ENCODE data around the gene SS18L1.

DNA sequence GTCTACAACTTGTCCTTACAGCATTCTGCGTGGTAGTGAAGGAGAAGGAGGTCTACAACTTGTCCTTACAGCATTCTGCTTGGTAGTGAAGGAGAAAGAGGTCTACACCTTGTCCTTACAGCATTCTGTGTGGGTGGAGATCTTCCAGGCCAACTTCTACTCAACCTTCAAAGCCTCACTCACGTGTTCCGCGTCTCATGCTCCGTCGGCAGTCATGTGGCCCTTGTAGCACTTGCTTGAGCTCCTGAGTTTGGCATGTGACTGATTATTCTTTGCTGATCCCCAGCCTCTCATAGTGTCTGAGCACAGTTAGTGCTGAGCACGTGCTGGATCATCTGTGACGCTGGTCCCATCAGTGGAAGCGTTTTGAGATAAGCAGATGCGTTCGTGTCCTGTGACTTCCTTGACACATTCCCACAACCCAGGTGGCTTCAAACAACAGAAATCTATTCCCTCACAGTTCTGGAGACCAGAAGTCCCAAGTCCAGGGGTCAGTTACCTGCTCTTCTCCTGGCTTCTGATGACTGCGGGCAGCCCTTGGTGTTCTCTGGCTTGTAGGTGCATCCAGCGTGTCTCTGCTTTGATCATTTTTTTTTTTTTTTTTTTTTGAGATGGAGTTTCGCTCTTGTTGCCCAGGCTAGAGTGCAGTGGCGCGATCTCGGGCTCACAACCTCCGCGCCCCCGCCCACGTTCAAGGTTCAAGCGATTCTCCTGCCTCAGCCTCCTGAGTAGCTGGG lies 2.6 kb downstream of the SS18L1 start:
- no peak for TF ChIP-seq SP1 (IDR thresholded peaks at IDR 0.05)
- TF ChIP-seq NFRKB (IDR thresholded peaks at IDR 0.05), result no peak
- TF ChIP-seq TARDBP (IDR thresholded peaks at IDR 0.05), result no peak
- no peak for TF ChIP-seq FOXA1 (IDR thresholded peaks at IDR 0.05)
- no peak for TF ChIP-seq HDGF (IDR thresholded peaks at IDR 0.05; ENCODE audit: borderline replicate concordance)
- no peak for TF ChIP-seq FOXM1 (IDR thresholded peaks at IDR 0.05; ENCODE audit: borderline replicate concordance)
- no peak for TF ChIP-seq L3MBTL2 (conservative IDR thresholded peaks at IDR 0.05)
- no peak for TF ChIP-seq BHLHE40 (IDR thresholded peaks at IDR 0.05; ENCODE audit: borderline replicate concordance)
- TF ChIP-seq ZNF384 (IDR thresholded peaks at IDR 0.05), result no peak
- no peak for TF ChIP-seq FOXK2 (IDR thresholded peaks at IDR 0.05)
